Activated T-cell treated with anti-CD3 and anti-CD28 coated beads, Interleukin-2, amount 50 U/mL, for 24 hours (primary cell): ENCODE data around the gene EHBP1L1.

Source experiments
- DNase-seq: peaks from one replicate; pipeline ENCODE4 v3.0.0-alpha.2; 2020
- H3K27ac Mint-ChIP-seq: 2 replicates; pipeline ENCODE4 v1.8.0; 2020; ENCODE audit warnings: mild to moderate bottlenecking, mixed read lengths
- H3K27me3 Mint-ChIP-seq: 2 replicates; pipeline ENCODE4 v1.8.0; 2020; ENCODE audit warnings: mixed read lengths
- H3K36me3 Mint-ChIP-seq: 2 replicates; pipeline ENCODE4 v1.8.0; 2020; ENCODE audit warnings: low read depth, mixed read lengths
- H3K4me1 Mint-ChIP-seq: 2 replicates; pipeline ENCODE4 v1.8.0; 2020; ENCODE audit warnings: low read depth, mixed read lengths
- H3K4me3 Mint-ChIP-seq: 2 replicates; pipeline ENCODE4 v1.8.0; 2020; ENCODE audit warnings: mild to moderate bottlenecking, moderate library complexity, mixed read lengths
- H3K9me3 Mint-ChIP-seq: 2 replicates; pipeline ENCODE4 v1.8.0; 2020; ENCODE audit warnings: mixed read lengths

Gene EHBP1L1

DNA sequence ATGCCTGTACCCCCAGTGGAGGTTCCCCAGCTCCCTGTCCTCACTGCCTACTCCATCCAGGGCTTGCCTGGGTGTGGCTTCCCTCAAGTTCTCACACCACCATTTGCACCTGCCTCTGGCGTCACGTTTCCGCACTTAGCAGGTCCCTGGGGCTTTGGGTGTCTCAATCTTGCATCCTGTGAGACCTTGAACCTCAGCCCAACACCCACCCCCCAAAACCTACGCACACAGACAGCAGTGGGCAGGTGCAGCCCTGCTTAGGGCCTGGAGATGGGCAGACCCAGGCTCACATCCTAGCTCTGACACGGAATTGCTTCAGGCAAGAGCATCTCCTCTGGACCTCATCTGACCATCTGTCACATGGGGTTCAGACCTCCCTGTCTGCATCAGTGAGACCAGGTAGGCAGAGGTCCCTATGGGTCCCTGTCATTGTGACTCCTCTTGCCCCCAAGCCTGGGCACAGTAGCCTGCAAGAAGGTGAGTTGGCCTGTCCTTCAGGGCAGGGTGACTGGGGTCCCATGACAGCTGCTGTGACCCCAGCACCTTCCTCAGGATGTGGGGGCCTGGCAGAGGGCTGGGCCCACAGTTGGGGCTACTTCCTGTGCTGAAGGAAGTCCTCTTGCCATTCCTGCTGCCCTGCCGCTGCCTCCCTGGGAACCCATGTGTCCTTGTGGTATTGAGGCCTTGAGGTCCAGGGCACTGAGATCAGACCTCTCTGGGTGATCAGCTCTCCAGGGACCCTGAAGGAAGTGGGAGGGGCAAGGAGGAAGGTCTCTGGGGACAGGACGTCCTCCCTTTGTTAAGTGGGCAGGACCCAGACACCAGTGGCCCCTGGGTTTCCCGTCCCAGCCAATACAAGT is 64.0 kb downstream of the EHBP1L1 start:
- peaks cover 87% of the 10 kb centered on the region for H3K36me3 Mint-ChIP-seq
- peak overlapping the region; percentile 95 for H3K27ac Mint-ChIP-seq
- peak overlapping the region; percentile 93 for H3K4me3 Mint-ChIP-seq
- no peaks in the 10 kb centered on the region for H3K9me3 Mint-ChIP-seq
- DNase-seq: peak; percentile 62
- H3K4me1 Mint-ChIP-seq: peaks cover 63% of the 10 kb centered on the region
- H3K27me3 Mint-ChIP-seq: no peaks in the 10 kb centered on the region

DNA sequence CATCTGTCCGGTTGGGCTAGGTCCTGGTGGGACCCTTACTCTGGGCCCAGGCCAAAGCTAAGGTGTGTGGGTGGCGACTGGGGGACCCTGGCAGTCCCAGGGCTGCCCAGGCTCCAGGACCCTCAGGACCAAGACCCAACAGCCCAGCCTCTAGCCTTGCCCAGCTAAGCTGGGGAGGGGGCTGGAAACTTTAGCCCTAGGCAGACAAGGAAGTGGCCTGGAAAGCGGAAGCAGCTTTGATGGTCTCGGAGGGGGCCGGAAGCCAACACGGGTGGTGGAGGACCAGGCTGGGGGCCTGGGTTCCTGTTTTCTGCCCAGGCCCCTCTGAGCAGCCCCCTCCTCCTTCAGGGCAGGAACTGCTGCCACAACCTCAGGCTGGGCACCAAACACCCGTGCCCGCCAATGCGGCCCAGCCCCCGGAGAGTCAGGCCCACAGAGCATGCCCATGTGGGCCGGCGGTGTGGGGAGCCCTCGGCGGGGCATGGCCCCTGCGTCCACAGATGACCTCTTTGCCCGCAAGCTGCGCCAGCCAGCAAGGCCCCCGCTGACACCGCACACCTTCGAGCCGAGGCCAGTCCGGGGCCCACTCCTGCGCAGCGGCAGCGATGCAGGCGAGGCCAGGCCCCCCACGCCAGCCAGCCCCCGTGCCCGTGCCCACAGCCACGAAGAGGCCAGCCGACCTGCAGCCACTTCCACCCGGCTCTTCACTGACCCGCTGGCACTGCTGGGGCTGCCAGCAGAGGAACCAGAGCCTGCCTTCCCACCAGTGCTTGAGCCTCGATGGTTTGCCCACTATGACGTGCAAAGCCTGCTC is 64.8 kb downstream of the EHBP1L1 start:
- H3K9me3 Mint-ChIP-seq: no peaks in the 10 kb centered on the region
- no peaks in the 10 kb centered on the region for H3K27me3 Mint-ChIP-seq
- DNase-seq: peak; percentile 65
- H3K27ac Mint-ChIP-seq: peak overlapping the region; percentile 95
- peak overlapping the region; percentile 93 for H3K4me3 Mint-ChIP-seq
- H3K36me3 Mint-ChIP-seq: peaks cover 87% of the 10 kb centered on the region
- peaks cover 63% of the 10 kb centered on the region for H3K4me1 Mint-ChIP-seq

DNA sequence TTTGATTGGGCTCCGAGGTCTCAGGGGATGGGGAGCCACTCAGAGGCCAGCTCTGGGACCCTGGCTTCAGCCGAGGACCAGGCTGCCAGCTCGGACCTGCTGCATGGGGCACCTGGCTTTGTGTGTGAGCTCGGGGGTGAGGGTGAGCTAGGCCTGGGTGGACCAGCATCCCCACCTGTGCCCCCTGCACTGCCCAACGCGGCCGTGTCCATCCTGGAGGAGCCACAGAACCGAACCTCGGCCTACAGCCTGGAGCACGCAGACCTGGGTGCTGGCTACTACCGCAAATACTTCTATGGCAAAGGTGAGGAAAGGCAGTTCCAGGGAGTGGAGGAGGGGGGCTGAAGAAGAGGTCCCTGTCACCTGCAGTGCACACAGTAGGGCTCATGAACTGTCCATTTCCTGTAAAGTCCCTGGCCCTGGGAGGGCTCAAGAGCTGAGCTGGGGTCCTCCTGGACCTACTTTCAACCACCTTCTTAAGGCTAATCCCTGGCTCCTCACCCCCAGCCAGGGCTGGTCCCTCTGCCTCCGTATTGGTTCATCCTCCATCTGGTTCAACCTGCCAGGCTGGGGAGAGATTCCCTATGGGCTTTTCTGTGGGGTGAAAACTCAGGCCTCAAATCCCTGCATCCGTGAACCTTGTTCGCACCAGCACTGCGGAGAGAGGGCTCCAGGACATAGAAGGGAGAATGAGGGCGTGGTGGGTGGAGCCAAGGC is 65.6 kb downstream of the EHBP1L1 start:
- Mint-ChIP-seq H3K36me3 (peaks cover 86% of the 10 kb centered on the region), H3K9me3 (no peaks in the 10 kb centered on the region), H3K4me3 (peak overlapping the region; percentile 93), H3K27ac (peak overlapping the region; percentile 89), H3K4me1 (peaks cover 63% of the 10 kb centered on the region), H3K27me3 (no peaks in the 10 kb centered on the region)
- no peak for DNase-seq
